ENCODE results near the gene SFTA2.

- TF ChIP-seq CTCF (IDR thresholded peaks at IDR 0.05) (no peak), POLR2A (IDR thresholded peaks at IDR 0.05) (peak in 1 of 2 donors; percentile 57)
Observed at GRCh38 chr6:30882759-30883684, 48.9 kb downstream of the SFTA2 start.
